Measurements from ENCODE around the gene ALDOA.
A peak's percentile ranks its signal among the peaks of the same experiment; 100 is the strongest.

Gene ALDOA

DNA sequence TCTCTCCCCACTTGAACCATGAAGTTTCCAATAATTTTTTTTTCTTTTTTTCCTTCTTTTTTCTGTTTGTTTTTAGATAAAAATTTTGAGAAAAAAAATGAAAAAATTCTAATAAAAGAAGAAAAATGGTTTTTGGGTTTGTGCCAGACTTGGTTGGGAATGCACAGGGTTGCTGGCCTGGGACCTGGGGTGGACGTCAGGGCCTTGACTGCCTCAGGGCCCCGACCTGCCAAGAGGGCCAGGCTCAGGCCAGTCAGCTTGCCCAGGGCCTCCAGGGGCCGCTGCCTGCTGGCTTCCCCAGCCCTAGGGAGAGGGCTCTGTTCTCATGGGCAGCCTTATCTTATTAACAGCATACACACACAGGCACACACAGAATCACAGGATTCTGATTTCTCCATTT, 19.7 kb downstream of the ALDOA start:
- Mint-ChIP-seq H3K4me1 (ENCODE audit: low read depth) (peaks cover 70% of the 10 kb centered on the region), H3K27me3 (no peaks in the 10 kb centered on the region), H3K4me3 (no peak overlapping the region), H3K9me3 (peaks cover 8% of the 10 kb centered on the region), H3K36me3 (ENCODE audit: low read depth) (peaks cover 81% of the 10 kb centered on the region), H3K27ac (peak overlapping the region; percentile 84)
- intact Hi-C loops (cut with micrococcal nuclease): no loop called here

DNA sequence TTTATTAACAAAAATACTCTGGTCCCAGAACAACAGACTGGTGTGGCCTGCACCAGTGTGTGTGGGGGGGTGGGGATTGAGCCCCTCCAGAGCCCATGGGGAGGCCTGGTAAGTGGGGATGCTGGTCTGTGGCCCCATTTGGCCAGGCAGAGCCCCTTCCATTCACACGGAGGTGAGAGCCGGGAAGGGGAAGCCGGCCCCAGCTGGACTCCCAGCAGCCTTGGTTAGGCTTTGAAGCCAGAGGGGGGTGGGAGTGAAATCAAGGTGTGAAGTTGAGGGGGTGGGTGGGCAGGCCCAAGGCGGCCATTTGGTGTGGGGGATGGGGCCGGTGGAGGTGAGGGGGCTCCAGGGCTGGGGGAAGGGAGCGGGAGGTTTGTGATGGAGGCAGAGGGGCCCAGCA, 20.3 kb downstream of the ALDOA start:
- Mint-ChIP-seq H3K4me1 (ENCODE audit: low read depth) (peaks cover 76% of the 10 kb centered on the region), H3K36me3 (ENCODE audit: low read depth) (peaks cover 77% of the 10 kb centered on the region), H3K27ac (peak overlapping the region; percentile 84), H3K4me3 (no peak overlapping the region), H3K9me3 (peaks cover 8% of the 10 kb centered on the region), H3K27me3 (no peaks in the 10 kb centered on the region)
- intact Hi-C loops (cut with micrococcal nuclease): no loop called here

DNA sequence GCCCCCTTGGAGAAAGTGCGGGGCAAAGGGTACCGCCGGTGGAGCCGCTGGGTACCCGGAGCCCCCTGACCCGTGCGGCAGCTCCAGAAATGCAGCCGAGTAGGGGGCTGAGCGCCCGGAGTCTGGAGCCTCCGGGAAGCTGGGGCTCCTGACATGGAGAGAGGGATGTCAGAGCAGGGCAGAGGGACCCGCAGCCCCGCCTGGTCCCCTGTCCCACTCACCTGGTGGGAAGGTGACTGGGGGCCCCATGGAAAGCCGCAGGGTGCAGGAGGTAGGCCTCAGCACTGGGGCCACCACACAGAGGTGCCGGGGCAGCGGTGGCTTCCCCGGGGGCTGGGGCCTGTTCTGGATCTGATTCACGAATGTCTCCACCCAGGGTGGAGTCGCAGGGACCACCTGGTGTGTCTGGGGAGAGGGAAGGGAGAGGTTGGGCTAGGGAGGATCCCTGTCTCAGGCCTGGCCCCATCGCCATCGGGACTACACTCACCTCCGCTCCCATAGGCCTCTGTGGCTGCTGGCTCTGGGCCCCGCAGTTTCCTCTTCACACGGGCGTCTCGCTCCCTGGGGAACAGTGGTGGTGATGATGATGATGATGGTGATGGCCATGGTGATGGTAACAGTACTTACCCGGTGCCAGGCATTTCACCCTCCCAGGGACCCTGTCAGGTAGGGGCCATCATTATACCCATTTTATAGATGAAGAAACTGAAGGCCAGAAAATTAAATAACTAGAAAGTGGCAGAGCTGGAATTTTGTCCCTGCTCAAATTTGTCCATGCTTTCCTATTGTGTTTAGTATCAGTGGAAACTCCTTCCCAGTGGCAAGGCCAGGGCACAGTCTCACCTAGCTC, 21.0 kb downstream of the ALDOA start:
- Mint-ChIP-seq H3K36me3 (ENCODE audit: low read depth) (peaks cover 70% of the 10 kb centered on the region), H3K9me3 (peaks cover 8% of the 10 kb centered on the region), H3K27ac (peak overlapping the region; percentile 84)

DNA sequence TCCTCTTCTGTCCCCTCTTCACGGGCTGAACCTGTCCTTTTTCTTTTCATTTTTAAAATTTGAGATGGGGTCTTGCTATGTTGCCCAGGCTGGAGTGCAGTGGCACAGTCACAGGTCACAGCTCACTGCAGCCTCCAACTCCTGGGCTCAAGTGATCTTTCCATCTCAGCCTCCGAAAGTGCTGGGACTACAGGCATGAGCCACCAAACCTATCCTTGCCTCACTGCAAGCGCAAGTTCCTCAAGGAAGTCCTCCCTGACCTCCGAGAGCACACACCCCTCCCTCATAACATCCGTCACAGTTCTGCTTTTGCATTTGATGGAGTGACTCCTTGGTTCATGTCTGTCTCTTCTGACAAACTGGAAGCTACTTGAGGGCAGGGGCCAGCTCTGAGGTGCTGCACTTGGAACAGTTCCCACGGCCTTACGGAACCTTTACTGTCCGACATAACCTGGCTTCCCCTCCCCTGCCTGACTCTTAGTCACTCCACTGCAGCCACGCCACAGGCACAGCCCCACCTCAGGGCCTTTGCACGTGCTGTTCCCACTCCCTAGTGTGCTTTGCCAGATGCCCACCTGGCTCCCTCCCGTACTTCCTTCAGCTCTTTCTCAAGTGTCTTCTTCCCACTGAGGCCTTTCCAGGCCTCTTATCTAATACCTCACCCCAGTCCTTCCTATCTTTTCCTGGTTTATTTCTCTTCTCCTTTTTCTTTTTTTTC, 21.8 kb downstream of the ALDOA start:
- Mint-ChIP-seq H3K4me1 (ENCODE audit: low read depth) (peaks cover 89% of the 10 kb centered on the region), H3K27ac (peak overlapping the region; percentile 84), H3K27me3 (no peaks in the 10 kb centered on the region), H3K4me3 (peak overlapping the region; percentile 62), H3K36me3 (ENCODE audit: low read depth) (peaks cover 61% of the 10 kb centered on the region), H3K9me3 (peaks cover 8% of the 10 kb centered on the region)
- intact Hi-C loops (cut with micrococcal nuclease): no loop called here

More for the DNA sequence above, 21.0 kb downstream of the ALDOA start:
- intact Hi-C loops (cut with micrococcal nuclease): no loop called here
- Mint-ChIP-seq H3K4me1 (ENCODE audit: low read depth) (peaks cover 83% of the 10 kb centered on the region), H3K4me3 (peak overlapping the region; percentile 62), H3K27me3 (no peaks in the 10 kb centered on the region)

DNA sequence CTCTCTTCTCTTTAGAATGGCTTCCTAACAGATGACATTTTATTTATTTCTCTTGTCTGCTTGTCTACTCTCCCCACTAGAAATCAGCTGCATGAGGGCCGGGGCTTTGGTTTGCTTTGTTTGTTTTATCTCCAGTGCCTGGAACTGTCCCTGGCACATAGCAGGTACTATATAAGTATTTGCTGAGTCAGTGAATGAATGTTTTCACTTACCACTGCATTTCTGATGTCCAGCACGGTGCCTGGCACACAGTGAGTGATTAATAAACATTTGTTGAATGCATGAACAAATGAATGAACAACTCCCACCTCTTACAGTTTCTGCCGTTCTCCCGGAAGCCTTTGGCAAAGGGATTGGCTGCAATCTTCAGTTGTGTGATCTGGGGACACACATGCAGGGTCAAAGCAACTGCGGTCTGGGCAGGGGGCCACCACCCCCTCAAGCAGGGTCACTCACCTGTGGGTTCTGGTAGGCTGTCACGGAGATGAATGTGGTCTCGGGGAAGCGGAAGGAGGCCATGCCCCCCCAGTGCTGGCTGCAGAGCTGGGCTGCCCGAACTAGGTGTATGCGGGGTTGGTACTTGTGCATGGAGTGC, 22.8 kb downstream of the ALDOA start:
- intact Hi-C loops (cut with micrococcal nuclease): no loop called here
- Mint-ChIP-seq H3K4me1 (ENCODE audit: low read depth) (peaks cover 89% of the 10 kb centered on the region), H3K4me3 (no peak overlapping the region), H3K27me3 (no peaks in the 10 kb centered on the region), H3K9me3 (peaks cover 8% of the 10 kb centered on the region), H3K36me3 (ENCODE audit: low read depth) (peaks cover 51% of the 10 kb centered on the region), H3K27ac (peak overlapping the region; percentile 94)

DNA sequence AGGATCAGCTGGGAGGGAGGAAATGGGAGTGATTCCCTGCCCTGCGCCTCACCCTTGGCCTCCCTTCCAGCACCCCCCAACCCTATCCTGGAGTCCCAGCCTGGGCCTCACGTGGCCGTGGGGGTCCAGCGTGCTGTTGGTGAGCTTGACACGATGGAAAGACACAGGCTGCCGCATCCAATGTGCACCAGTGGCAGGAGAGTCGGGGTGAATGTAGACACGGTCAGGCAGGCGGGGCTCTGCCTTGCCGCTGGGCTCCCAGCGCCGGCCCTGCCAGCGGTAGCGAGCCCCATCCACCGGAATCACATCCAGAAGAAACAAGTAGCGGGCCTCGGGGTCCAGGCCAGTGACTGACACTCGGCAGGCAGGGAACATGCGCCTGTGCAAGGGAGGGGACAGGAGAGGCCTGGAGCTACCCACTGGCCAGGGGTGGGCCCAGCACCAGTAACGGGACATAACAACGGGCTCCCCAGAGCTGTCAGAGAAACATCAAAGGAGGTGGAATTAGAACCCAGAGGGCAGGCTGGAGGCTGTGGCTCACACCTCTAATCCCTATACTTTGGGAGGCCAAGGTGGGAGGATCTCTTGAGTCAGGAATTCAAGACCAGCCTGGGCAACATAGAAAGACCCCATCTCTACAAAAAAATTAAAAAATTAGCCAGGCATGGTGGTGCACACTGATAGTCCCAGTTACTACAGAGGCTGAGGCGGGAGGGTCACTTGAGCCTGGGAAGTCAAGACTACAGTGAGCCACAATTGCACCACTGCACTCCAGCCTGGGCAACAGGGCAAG, 23.5 kb downstream of the ALDOA start:
- intact Hi-C loops (cut with micrococcal nuclease): no loop called here
- H3K36me3 Mint-ChIP-seq (ENCODE audit: low read depth): peaks cover 51% of the 10 kb centered on the region
- H3K27me3 Mint-ChIP-seq: no peaks in the 10 kb centered on the region
- H3K4me1 Mint-ChIP-seq (ENCODE audit: low read depth): peaks cover 87% of the 10 kb centered on the region
- H3K27ac Mint-ChIP-seq: peak overlapping the region; percentile 94
- no peak overlapping the region for H3K4me3 Mint-ChIP-seq
- peaks cover 8% of the 10 kb centered on the region for H3K9me3 Mint-ChIP-seq

DNA sequence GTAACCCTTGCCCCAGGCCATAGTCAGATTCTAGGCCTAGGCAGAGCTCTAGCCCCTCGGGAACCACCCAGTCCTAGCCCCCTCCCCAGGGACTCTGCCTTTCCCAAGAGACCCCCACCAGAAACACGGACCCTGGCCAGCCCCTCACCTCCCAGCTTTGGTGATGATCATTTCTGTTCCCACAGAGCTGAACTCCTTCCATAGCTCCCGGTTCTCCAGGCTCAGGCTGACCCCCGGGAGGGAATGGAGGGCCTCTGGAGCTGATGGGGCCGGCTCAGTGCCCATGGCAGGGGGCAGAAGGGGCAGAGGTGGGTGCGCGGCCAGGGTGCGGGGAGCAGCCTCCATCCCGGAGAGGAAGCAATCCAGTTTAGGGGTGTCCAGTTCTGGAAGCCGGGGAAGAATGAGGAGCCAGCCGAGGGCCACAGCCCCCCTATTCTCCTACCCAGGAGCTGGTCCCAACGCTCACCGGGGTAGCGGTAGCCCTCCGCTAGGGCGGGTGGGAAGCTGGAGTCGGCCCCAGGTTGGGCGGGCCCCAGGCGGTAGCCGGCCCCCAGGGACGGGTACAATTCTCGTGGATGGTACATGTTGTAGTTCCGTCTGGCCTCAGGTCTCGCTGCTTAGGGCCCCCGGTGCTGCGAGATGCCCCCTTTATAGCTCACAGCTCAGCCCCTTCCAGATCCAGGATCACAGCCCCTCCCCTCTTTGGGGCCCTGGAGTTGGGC, 25.2 kb downstream of the ALDOA start:
- peak overlapping the region; percentile 94 for H3K27ac Mint-ChIP-seq
- peak overlapping the region; percentile 76 for H3K4me3 Mint-ChIP-seq
- intact Hi-C loops (cut with micrococcal nuclease): no loop called here
- peaks cover 50% of the 10 kb centered on the region for H3K36me3 Mint-ChIP-seq (ENCODE audit: low read depth)
- H3K27me3 Mint-ChIP-seq: no peaks in the 10 kb centered on the region
- peaks cover 8% of the 10 kb centered on the region for H3K9me3 Mint-ChIP-seq
- H3K4me1 Mint-ChIP-seq (ENCODE audit: low read depth): peaks cover 97% of the 10 kb centered on the region

DNA sequence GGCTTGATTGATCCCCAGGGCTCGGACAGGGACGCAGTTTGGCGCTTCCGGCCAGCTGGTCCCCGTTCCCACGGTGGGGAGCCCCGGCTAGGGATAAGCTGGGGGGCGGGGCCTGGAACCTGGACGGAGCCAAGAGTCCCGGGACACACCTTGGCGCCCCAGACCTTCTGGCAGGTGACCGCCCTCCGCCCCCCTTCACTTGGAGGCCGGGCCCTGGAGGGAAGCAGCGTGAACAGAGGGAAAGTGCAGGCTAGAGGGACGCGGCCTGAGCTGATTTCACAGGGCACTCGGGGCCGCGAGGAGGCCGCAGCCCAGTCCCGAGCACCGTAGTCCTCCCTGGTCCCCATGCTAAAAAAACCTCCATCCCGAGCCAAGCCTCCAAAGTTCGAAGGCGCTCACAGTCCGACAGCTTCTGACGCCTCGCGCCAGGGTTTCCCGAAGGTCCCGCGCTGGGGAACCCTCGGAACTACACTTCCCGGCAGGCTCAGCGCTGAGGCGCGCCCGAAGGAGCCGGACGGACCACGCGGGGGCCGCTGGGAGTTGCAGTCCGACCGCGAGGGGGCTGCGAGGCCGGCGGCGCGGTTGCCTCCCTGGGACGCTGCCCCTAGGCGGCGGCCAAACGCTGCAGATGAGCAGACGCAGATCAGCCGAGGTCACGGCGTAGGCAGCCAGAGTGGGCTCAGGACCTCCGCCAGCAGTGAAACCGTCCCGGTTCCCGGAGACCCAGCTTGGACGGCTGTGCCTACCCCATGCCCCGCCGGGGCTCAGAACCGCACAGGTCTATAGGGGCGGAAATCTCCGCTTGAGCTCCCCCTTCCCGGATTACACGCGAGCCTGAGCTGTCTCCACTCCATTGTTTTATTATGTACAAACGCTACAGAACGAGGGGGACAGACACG, 26.2 kb downstream of the ALDOA start, which contains the start of gene TBX6:
TSS of gene TBX6 (minus strand) at position 451 of the 899 bp plus-strand sequence. CDS start 731 bp downstream, outside the sequence.
- H3K4me1 Mint-ChIP-seq (ENCODE audit: low read depth): peaks cover 88% of the 10 kb centered on the region
- H3K27me3 Mint-ChIP-seq: no peaks in the 10 kb centered on the region
- H3K4me3 Mint-ChIP-seq: peak within 1 kb of the TSS; percentile 76
- H3K9me3 Mint-ChIP-seq: peaks cover 12% of the 10 kb centered on the region
- intact Hi-C loops (cut with micrococcal nuclease): loop anchor here (1.0 kb wide), 1 partner anchor 26 kb away; the partner anchor contains the start of gene ALDOA
- H3K27ac Mint-ChIP-seq: peak within 1 kb of the TSS; percentile 94
- peaks cover 44% of the 10 kb centered on the region for H3K36me3 Mint-ChIP-seq (ENCODE audit: low read depth)

DNA sequence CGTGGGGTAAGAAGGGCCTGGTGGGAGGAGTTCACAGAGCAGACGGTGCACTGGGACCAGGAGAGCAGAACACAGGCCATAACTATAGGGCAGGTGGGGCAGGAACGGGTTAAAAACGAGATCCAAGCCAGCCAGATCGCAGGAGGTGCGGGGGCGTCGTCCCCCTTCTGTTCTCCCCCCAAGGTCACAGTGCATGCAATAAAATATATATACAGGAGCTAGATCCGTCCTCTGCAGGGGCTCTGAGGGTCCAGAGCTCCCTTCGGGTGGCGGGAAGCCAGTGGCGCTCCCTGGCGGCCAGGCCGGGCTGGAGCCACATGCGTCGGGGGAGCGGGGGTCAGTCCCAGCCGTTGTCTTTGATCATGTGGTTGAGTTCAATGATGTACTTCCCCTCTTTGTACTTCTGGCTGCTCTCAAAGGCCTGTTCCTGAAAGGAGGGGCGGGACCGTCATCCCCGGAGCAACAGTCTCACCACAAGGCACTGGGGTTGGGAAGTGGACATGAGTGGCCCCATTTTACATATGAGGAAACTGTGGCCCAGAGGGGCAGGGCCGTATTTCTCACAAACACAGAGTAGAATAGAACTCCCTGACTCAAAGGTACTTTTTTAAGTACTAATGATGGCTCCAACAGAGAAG, 26.9 kb downstream of the ALDOA start:
- H3K4me1 Mint-ChIP-seq (ENCODE audit: low read depth): peaks cover 80% of the 10 kb centered on the region
- intact Hi-C loops (cut with micrococcal nuclease): loop anchor here (1.0 kb wide), 1 partner anchor 27 kb away; the partner anchor contains the start of gene ALDOA

DNA sequence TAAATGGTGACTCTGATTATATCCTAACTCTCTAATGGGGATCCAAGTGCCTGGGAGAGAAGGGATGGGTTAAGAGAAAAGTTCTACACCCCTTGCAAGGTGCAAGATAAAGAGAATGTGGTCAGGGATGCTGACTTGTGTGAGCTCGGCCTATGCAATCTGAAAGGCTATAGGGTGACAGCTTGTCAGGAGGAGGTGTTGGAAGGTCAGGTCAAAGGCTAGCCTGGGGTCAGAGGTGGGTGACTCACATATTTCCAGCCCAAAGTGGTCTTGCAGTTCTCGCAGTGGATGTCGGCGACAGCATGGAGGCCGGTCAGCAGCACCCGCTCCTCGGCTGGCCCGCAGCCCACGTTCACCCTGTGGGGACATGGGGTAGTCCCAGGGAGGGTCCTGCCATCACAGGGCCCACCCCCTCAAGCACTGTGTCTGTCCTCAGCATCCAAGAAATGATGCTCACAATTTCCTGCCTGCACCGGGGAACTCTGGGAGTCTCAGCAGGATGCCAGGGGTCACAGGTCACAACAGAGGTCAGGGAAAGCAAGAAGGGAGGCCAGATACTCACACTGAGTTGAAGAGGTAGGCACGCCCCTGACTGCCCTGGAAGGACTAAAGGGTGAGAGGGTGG, 29.1 kb downstream of the ALDOA start:
- peak overlapping the region; percentile 95 for H3K27ac Mint-ChIP-seq
- peaks cover 28% of the 10 kb centered on the region for H3K9me3 Mint-ChIP-seq
- intact Hi-C loops (cut with micrococcal nuclease): no loop called here
- H3K4me1 Mint-ChIP-seq (ENCODE audit: low read depth): peaks cover 58% of the 10 kb centered on the region
- no peaks in the 10 kb centered on the region for H3K27me3 Mint-ChIP-seq
- H3K36me3 Mint-ChIP-seq (ENCODE audit: low read depth): peaks cover 47% of the 10 kb centered on the region
- H3K4me3 Mint-ChIP-seq: peak overlapping the region; percentile 93

More for the DNA sequence above, 26.9 kb downstream of the ALDOA start:
- Mint-ChIP-seq H3K36me3 (ENCODE audit: low read depth) (peaks cover 44% of the 10 kb centered on the region), H3K27ac (peak overlapping the region; percentile 94), H3K27me3 (no peaks in the 10 kb centered on the region), H3K9me3 (peaks cover 17% of the 10 kb centered on the region), H3K4me3 (peak overlapping the region; percentile 76)

DNA sequence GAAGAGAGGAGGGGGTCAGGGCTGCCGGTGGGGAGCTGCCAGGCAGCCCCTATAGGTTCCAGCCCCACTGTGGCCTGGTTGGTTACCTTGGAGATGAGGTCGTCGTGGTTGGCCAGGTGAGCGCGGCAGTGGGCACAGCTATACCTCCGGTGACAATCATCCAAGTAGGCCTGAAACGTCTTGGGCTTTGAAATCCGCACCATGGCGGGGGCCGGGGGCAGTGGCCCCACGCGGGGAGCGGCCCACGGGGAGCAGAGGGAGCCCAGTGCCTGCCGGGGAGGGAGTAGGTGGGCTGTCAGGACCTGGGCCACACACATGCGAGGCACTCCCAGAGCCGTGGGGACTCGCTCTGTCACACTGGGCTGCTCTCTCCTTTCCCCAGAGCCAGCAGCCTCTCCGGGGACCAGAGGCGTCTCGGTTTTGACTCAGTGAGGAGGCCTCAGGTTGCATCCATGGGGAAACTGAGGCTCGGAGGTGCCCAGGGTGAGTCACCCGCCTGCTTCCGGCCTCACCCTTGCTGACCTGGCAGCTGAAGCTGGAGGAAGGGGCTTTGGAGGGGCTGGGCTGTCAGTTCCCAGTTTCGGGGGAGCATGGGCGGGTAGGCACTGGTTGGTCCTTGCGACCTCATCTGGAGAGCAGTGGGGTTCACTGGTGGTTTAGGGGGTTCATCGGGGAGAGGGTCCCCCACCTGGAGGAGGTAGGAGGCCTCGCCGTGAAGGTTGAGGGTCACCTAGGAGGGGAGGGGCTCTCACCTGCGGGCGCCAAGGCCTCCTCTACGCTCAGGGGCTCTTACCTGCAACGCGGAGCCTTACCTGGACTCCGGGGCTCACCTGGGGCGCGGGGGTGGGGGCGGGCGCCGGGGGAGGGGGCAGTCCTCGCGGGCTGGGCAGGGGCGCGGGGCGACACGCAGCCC, 29.9 kb downstream of the ALDOA start:
- peaks cover 36% of the 10 kb centered on the region for H3K9me3 Mint-ChIP-seq
- peaks cover 51% of the 10 kb centered on the region for H3K4me1 Mint-ChIP-seq (ENCODE audit: low read depth)
- no peaks in the 10 kb centered on the region for H3K27me3 Mint-ChIP-seq
- peaks cover 47% of the 10 kb centered on the region for H3K36me3 Mint-ChIP-seq (ENCODE audit: low read depth)
- intact Hi-C loops (cut with micrococcal nuclease): no loop called here
- H3K27ac Mint-ChIP-seq: peak overlapping the region; percentile 95
- H3K4me3 Mint-ChIP-seq: peak overlapping the region; percentile 93

Data from dendritic cell treated with granulocyte-macrophage colony-stimulating factor and Interleukin-4, amounts not matched to agents 40 ng/mL and 50 ng/mL, for 4 days (primary cell).